H9 (cell line): Measurements from ENCODE around the gene TMC3. TPM values are rescaled to one million over a fixed set of nuclear protein-coding genes. Genes with fewer than 3 reads are reported as not detected.

Source experiments
- DNase-seq: peaks from one replicate; pipeline ENCODE4 v3.0.0-alpha.2; 2017
- H2AFZ ChIP-seq: one replicate; pipeline ENCODE4 v1.6.1; 2013; ENCODE audit warnings: mild to moderate bottlenecking, low read length, control low read depth, moderate library complexity
- H2AK5ac ChIP-seq: 2 replicates; pipeline ENCODE4 v1.6.1; 2013; ENCODE audit warnings: low read length, control low read depth, mixed read lengths; ENCODE audit not compliant: insufficient read length
- H2BK120ac ChIP-seq: one replicate; pipeline ENCODE4 v1.6.1; 2013; ENCODE audit warnings: low read depth, mild to moderate bottlenecking, low read length, control low read depth, inconsistent platforms; ENCODE audit not compliant: poor library complexity, severe bottlenecking
- H2BK12ac ChIP-seq: 2 replicates; pipeline ENCODE4 v1.6.1; 2013; ENCODE audit warnings: low read length, control low read depth, mixed read lengths, low read depth; ENCODE audit not compliant: insufficient read length
- H2BK15ac ChIP-seq: 2 replicates; pipeline ENCODE4 v1.6.1; 2013; ENCODE audit warnings: low read depth, low read length, control low read depth
- H2BK20ac ChIP-seq: one replicate; pipeline ENCODE4 v1.6.1; 2013; ENCODE audit warnings: low read depth, mild to moderate bottlenecking, low read length, control low read depth, inconsistent platforms; ENCODE audit not compliant: poor library complexity, severe bottlenecking
- H2BK5ac ChIP-seq: 2 replicates; pipeline ENCODE4 v1.6.1; 2013; ENCODE audit warnings: low read length, control low read depth, mixed read lengths; ENCODE audit not compliant: insufficient read length
- H3K14ac ChIP-seq: 2 replicates; pipeline ENCODE4 v1.6.1; 2013; ENCODE audit warnings: low read length, control low read depth; ENCODE audit not compliant: insufficient read depth
- H3K18ac ChIP-seq: 2 replicates; pipeline ENCODE4 v1.6.1; 2013; ENCODE audit warnings: low read depth, mild to moderate bottlenecking, mixed read lengths, low read length, control low read depth; ENCODE audit not compliant: insufficient read length
- H3K23ac ChIP-seq: 2 replicates; pipeline ENCODE4 v1.6.1; 2013; ENCODE audit warnings: low read length, control low read depth, mixed read lengths, low read depth; ENCODE audit not compliant: insufficient read length
- H3K23me2 ChIP-seq: 2 replicates; pipeline ENCODE4 v1.6.1; 2013; ENCODE audit warnings: low read depth, mild to moderate bottlenecking, mixed read lengths, low read length, control low read depth; ENCODE audit not compliant: insufficient read length, poor library complexity, severe bottlenecking
- H3K27ac ChIP-seq: 2 replicates; pipeline ENCODE4 v1.5.1; 2013; ENCODE audit warnings: low read length, control low read depth, mixed read lengths, low read depth; ENCODE audit not compliant: insufficient read length
- H3K27me3 ChIP-seq: 2 replicates; pipeline ENCODE4 v1.6.1; 2013; ENCODE audit warnings: low read length, control low read depth, inconsistent platforms; ENCODE audit not compliant: insufficient read depth
- H3K4ac ChIP-seq: 2 replicates; pipeline ENCODE4 v1.6.1; 2013; ENCODE audit warnings: low read depth, mild to moderate bottlenecking, control low read depth, inconsistent platforms, low read length, moderate library complexity
- H3K4me1 ChIP-seq: 2 replicates; pipeline ENCODE4 v1.6.1; 2013; ENCODE audit warnings: low read length, control low read depth, inconsistent platforms; ENCODE audit not compliant: insufficient read depth
- H3K4me2 ChIP-seq: 2 replicates; pipeline ENCODE4 v1.6.1; 2013; ENCODE audit warnings: low read length, control low read depth, mixed read lengths; ENCODE audit not compliant: insufficient read length, insufficient read depth
- H3K56ac ChIP-seq: 2 replicates; pipeline ENCODE4 v1.6.1; 2013; ENCODE audit warnings: low read depth, mild to moderate bottlenecking, mixed read lengths, low read length, control low read depth; ENCODE audit not compliant: insufficient read length
- H3K79me1 ChIP-seq: 2 replicates; pipeline ENCODE4 v1.6.1; 2013; ENCODE audit warnings: low read depth, mild to moderate bottlenecking, moderate library complexity, low read length, control low read depth, inconsistent platforms; ENCODE audit not compliant: insufficient read depth, poor library complexity, severe bottlenecking
- H3K79me2 ChIP-seq: 2 replicates; pipeline ENCODE4 v1.6.1; 2013; ENCODE audit warnings: low read length, control low read depth, inconsistent platforms; ENCODE audit not compliant: insufficient read depth
- H3K9ac ChIP-seq: 2 replicates; pipeline ENCODE4 v1.6.1; 2013; ENCODE audit warnings: low read length, control low read depth, mixed read lengths; ENCODE audit not compliant: insufficient read length; ENCODE audit errors: extremely low read depth
- H3K9me3 ChIP-seq: one replicate; pipeline ENCODE4 v1.6.1; 2013; ENCODE audit warnings: low read depth, low read length, inconsistent platforms; ENCODE audit not compliant: control insufficient read depth
- H3T11ph ChIP-seq: one replicate; pipeline ENCODE4 v1.6.1; 2013; ENCODE audit warnings: mild to moderate bottlenecking, low read length, control low read depth, inconsistent platforms
- H4K20me1 ChIP-seq: one replicate; pipeline ENCODE4 v1.6.1; 2013; ENCODE audit not compliant: control insufficient read depth, insufficient read length, insufficient read depth
- H4K5ac ChIP-seq: 2 replicates; pipeline ENCODE4 v1.6.1; 2013; ENCODE audit warnings: low read depth, mild to moderate bottlenecking, mixed read lengths, low read length, control low read depth; ENCODE audit not compliant: insufficient read length
- H4K8ac ChIP-seq: replicated peaks from 2 replicates; pipeline ENCODE4 v1.6.1; 2013; ENCODE audit warnings: low read length, control low read depth, mixed read lengths, low read depth; ENCODE audit not compliant: insufficient read length
- H4K91ac ChIP-seq: 2 replicates; pipeline ENCODE4 v1.6.1; 2013; ENCODE audit warnings: low read depth, mild to moderate bottlenecking, moderate library complexity, mixed read lengths, low read length, control low read depth; ENCODE audit not compliant: insufficient read length
- H3K27ac Mint-ChIP-seq, 3 experiments: 2 replicates in 2 of 3; 3 replicates in 1 of 3; pipeline ENCODE4 v1.8.0; 2020 to 2021; ENCODE audit warnings: mixed read lengths in 3 of 3, mild to moderate bottlenecking in 1 of 3, moderate library complexity in 1 of 3
- H3K27me3 Mint-ChIP-seq: 2 replicates; pipeline ENCODE4 v1.8.0; 2021; ENCODE audit warnings: low read depth, mild to moderate bottlenecking, moderate library complexity, mixed read lengths
- H3K36me3 Mint-ChIP-seq, 3 experiments: 2 replicates in 2 of 3; 3 replicates in 1 of 3; pipeline ENCODE4 v1.8.0; 2020 to 2021; ENCODE audit warnings: low read depth in 3 of 3, mixed read lengths in 3 of 3; ENCODE audit not compliant: insufficient read depth in 1 of 3
- H3K4me1 Mint-ChIP-seq, 2 experiments: 2 replicates each; pipeline ENCODE4 v1.8.0; 2020; ENCODE audit warnings: mixed read lengths in 2 of 2
- H3K4me3 Mint-ChIP-seq, 2 experiments: 2 replicates in 1 of 2; 3 replicates in 1 of 2; pipeline ENCODE4 v1.8.0; 2020 to 2021; ENCODE audit warnings: mild to moderate bottlenecking in 2 of 2, mixed read lengths in 2 of 2, moderate library complexity in 1 of 2
- H3K9me3 Mint-ChIP-seq, 2 experiments: 2 replicates in 1 of 2; 3 replicates in 1 of 2; pipeline ENCODE4 v1.8.0; 2020; ENCODE audit warnings: mild to moderate bottlenecking in 2 of 2, mixed read lengths in 2 of 2, moderate library complexity in 1 of 2
- WGBS: extraction: QIAGEN DNeasy Blood & Tissue Kit; methylation state at CpG from one replicate; pipeline ENCODE4 v1.1.7; 2013; ENCODE audit warnings: missing lambda C conversion rate, low lambda C conversion rate, mixed read lengths; ENCODE audit not compliant: insufficient read length; ENCODE audit errors: extremely low coverage; 5-methylcytosine and 5-hydroxymethylcytosine counted together
- total RNA-seq: library from RNA; stranded (reverse); gene quantifications from 2 replicates; pipeline ENCODE4 v1.2.1, GENCODE V29; 2021
- TF ChIP-seq, protein P1 (sequence below): fragments of 200-600 bp; sonication (generic); conservative IDR thresholded peaks from 3 replicates; pipeline ENCODE4 v1.8.0; 2021; ENCODE audit warnings: antibody characterized with exemption, mild to moderate bottlenecking

TMC3 gene
- total RNA-seq, 1 experiment from 2014 or later, result not detected

DNA sequence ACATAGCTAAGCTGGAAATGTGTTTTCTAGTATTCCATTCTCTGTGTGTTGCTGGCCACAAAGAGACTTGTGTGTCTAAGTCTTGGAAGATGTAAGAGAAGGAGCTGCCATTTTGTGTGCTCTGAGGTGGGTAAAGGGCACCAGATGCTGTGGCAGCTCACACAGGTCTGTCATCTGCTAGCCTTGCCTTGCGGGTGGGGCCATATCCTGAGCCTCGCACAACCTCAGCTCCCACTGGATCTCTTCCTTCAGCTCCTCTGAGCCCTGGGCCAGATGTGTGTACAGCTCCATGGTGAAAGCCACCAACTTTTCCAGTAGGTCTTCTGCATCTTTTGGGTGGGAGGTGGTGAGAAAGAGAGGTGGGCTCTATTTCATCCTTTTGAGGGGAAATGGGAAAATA is 6.7 kb upstream of the TMC3 start:
- H3K4ac ChIP-seq, result no peak overlapping the region
- H3K4me1 ChIP-seq, result no peaks in the 10 kb centered on the region; the same call in 1 of the 2 replicates
- H3K23ac ChIP-seq, result no peak overlapping the region
- H4K20me1 ChIP-seq, result no peaks in the 10 kb centered on the region
- H3K18ac ChIP-seq, result no peak overlapping the region
- no peak overlapping the region for H2BK120ac ChIP-seq
- H2AK5ac ChIP-seq, result no peak overlapping the region
- no peak overlapping the region for H2AFZ ChIP-seq
- no peak overlapping the region for H3K27ac ChIP-seq
- no peak overlapping the region for H3K9ac ChIP-seq
- H3K27me3 Mint-ChIP-seq, result no peaks in the 10 kb centered on the region
- peaks cover 7 to 21% of the 10 kb centered on the region in 2 experiments for H3K4me1 Mint-ChIP-seq
- TF ChIP-seq, protein P1, sequence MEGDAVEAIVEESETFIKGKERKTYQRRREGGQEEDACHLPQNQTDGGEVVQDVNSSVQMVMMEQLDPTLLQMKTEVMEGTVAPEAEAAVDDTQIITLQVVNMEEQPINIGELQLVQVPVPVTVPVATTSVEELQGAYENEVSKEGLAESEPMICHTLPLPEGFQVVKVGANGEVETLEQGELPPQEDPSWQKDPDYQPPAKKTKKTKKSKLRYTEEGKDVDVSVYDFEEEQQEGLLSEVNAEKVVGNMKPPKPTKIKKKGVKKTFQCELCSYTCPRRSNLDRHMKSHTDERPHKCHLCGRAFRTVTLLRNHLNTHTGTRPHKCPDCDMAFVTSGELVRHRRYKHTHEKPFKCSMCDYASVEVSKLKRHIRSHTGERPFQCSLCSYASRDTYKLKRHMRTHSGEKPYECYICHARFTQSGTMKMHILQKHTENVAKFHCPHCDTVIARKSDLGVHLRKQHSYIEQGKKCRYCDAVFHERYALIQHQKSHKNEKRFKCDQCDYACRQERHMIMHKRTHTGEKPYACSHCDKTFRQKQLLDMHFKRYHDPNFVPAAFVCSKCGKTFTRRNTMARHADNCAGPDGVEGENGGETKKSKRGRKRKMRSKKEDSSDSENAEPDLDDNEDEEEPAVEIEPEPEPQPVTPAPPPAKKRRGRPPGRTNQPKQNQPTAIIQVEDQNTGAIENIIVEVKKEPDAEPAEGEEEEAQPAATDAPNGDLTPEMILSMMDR, result no peak
- H3K14ac ChIP-seq, result no peak overlapping the region
- H3K9me3 Mint-ChIP-seq, result peaks cover 0 to 3% of the 10 kb centered on the region in 2 experiments; a peak in 2 of 5 replicates
- no peak overlapping the region for H3K27ac Mint-ChIP-seq
- H2BK12ac ChIP-seq, result no peak overlapping the region
- H3K23me2 ChIP-seq, result no peaks in the 10 kb centered on the region
- H3K36me3 Mint-ChIP-seq, result peaks cover 0 to 12% (median 0%) of the 10 kb centered on the region in 3 experiments; a peak in 5 of 7 replicates
- no peak overlapping the region for H4K91ac ChIP-seq
- no peak overlapping the region for H2BK5ac ChIP-seq
- H4K8ac ChIP-seq, result no peak overlapping the region
- no peaks in the 10 kb centered on the region for H3K79me1 ChIP-seq
- DNase-seq, result no peak
- no peak overlapping the region for H2BK15ac ChIP-seq
- no CpG with 5 or more reads among the region's 2 CpGs for WGBS
- H3K56ac ChIP-seq, result no peak overlapping the region
- no peak overlapping the region for H3K4me3 Mint-ChIP-seq
- H2BK20ac ChIP-seq, result no peak overlapping the region
- H3K9me3 ChIP-seq, result no peaks in the 10 kb centered on the region
- no peaks in the 10 kb centered on the region for H3K27me3 ChIP-seq
- no peak overlapping the region for H4K5ac ChIP-seq
- H3K4me2 ChIP-seq, result no peak overlapping the region
- H3K79me2 ChIP-seq, result no peaks in the 10 kb centered on the region
- no peak overlapping the region for H3T11ph ChIP-seq
